K562 (cell line): ENCODE results near the gene ARHGEF7. TPM values are rescaled to one million over a fixed set of nuclear protein-coding genes. Genes with fewer than 3 reads are reported as not detected.

Source experiments
- ATAC-seq: fragments of 200-7000 bp; cut with Tn5 transposase; 3 replicates; pipeline ENCODE4 v1.9.1; 2020; ENCODE audit warnings: moderate library complexity
- BruUV-seq: library from RNA; stranded (reverse); fragments of 400-500 nt; replicated peaks from 2 replicates; lab custom pipeline; 2021; lab: Mats Ljungman, UMichigan
- CTCF ChIA-PET: fragments of 300-600 bp; formaldehyde crosslinking; extraction: SDS; loops from one replicate; lab custom pipeline; 2021; ENCODE audit warnings: low intra/inter-chr PET ratio; lab: Yijun Ruan, JAX
- POLR2A ChIA-PET: fragments of 300-600, 350-650 bp; sonication (Branson Sonifier 250); formaldehyde crosslinking; extraction: SDS; loops from one replicate; lab custom pipeline; 2021; ENCODE audit warnings: antibody characterized with exemption, inconsistent platforms; lab: Yijun Ruan, JAX
- DNase-seq, 4 experiments: peaks; one replicate each; pipeline versions ENCODE4 v3.0.0 to v3.0.0-alpha.2; 2011 to 2018; ENCODE audit warnings: low spot score in 3 of 4, mixed read lengths in 3 of 4; ENCODE audit errors: extremely low read depth in 1 of 4
- FAIRE-seq: peaks from 2 replicates; lab custom pipeline; 2011; peaks lifted over from hg19 to GRCh38; lab: Jason Lieb, UNC
- H2AFZ ChIP-seq: 2 replicates; pipeline ENCODE4 v1.6.0; 2011; ENCODE audit warnings: low read depth, low read length, control low read depth, inconsistent platforms
- H3K27ac ChIP-seq: fragments of 200-600 bp; 3 replicates; pipeline ENCODE4 v1.8.0; 2011; ENCODE audit warnings: low read depth, mild to moderate bottlenecking, control low read depth, inconsistent platforms, low read length, moderate library complexity, mixed read lengths; ENCODE audit errors: extremely low read depth
- H3K27me3 ChIP-seq, 2 experiments: fragments of 300-600 bp in 1 of 2; 2 replicates in 1 of 2; 3 replicates in 1 of 2; pipeline versions ENCODE4 v1.6.0 to v1.8.0; 2011; ENCODE audit warnings: inconsistent platforms in 2 of 2, low read length in 2 of 2, mild to moderate bottlenecking in 1 of 2, mixed read lengths in 1 of 2, moderate library complexity in 1 of 2; ENCODE audit not compliant: control insufficient read depth in 2 of 2, insufficient read depth in 2 of 2
- H3K36me3 ChIP-seq: fragments of 300-600 bp; 3 replicates; pipeline ENCODE4 v1.8.0; 2011; ENCODE audit warnings: mild to moderate bottlenecking, low read length, inconsistent platforms; ENCODE audit not compliant: control insufficient read depth, insufficient read depth
- H3K4me1 ChIP-seq, 2 experiments: fragments of 200-600 bp in 1 of 2; replicated peaks in 1 of 2; 2 replicates in 1 of 2; 3 replicates in 1 of 2; pipeline versions ENCODE4 v1.5.1 to v1.8.0; 2011; ENCODE audit warnings: inconsistent platforms in 2 of 2, low read length in 2 of 2, mild to moderate bottlenecking in 1 of 2, mixed read lengths in 1 of 2, moderate library complexity in 1 of 2; ENCODE audit not compliant: control insufficient read depth in 2 of 2, insufficient read depth in 2 of 2
- H3K4me2 ChIP-seq: 2 replicates; pipeline ENCODE4 v1.6.1; 2011; ENCODE audit warnings: low read length, control low read depth, inconsistent platforms, mixed read lengths; ENCODE audit not compliant: insufficient read depth
- H3K4me3 ChIP-seq: fragments of 200-600 bp; sonication (generic), shearing (Covaris generic); 2 replicates; pipeline ENCODE4 v1.5.1; 2016; ENCODE audit warnings: control low read depth, inconsistent platforms
- H3K79me2 ChIP-seq: fragments of 200-600 bp; 3 replicates; pipeline ENCODE4 v1.8.0; 2011; ENCODE audit warnings: low read length, inconsistent platforms; ENCODE audit not compliant: control insufficient read depth, insufficient read depth
- H3K9ac ChIP-seq, 2 experiments: 2 replicates each; pipeline versions ENCODE4 v1.6.0 to v1.6.1; 2011; ENCODE audit warnings: low read depth in 2 of 2, low read length in 2 of 2, control low read depth in 1 of 2, inconsistent platforms in 1 of 2, mild to moderate bottlenecking in 1 of 2, mixed read lengths in 1 of 2; ENCODE audit not compliant: insufficient read depth in 1 of 2
- H3K9me1 ChIP-seq: one replicate; pipeline ENCODE4 v1.6.0; 2011; ENCODE audit warnings: inconsistent platforms, mild to moderate bottlenecking, low read length, moderate library complexity; ENCODE audit not compliant: control insufficient read depth, insufficient read depth
- H3K9me3 ChIP-seq: replicated peaks from 2 replicates; pipeline ENCODE4 v1.5.1; 2011; ENCODE audit warnings: low read depth, low read length, inconsistent platforms; ENCODE audit not compliant: control insufficient read depth, insufficient read depth
- H4K20me1 ChIP-seq: replicated peaks from 2 replicates; pipeline ENCODE4 v1.6.1; 2011; ENCODE audit warnings: low read length, inconsistent platforms, mixed read lengths; ENCODE audit not compliant: control insufficient read depth, insufficient read depth
- BCOR ChIP-seq: fragments of 450-650 bp; IDR thresholded peaks from 2 replicates; pipeline ENCODE4 v1.6.1; 2016
- EWSR1 ChIP-seq: fragments of 450-650 bp; IDR thresholded peaks from 2 replicates; pipeline ENCODE4 v1.6.1; 2018; ENCODE audit warnings: borderline replicate concordance, mild to moderate bottlenecking, low read depth, moderate library complexity; ENCODE audit not compliant: partially characterized antibody
- FOXP1 ChIP-seq: sonication (generic); formaldehyde crosslinking; IDR thresholded peaks from 2 replicates; pipeline ENCODE4 v1.8.0; 2022; ENCODE audit warnings: mild to moderate bottlenecking, missing genetic modification reagents
- GTF2F1 ChIP-seq: IDR thresholded peaks from 2 replicates; pipeline ENCODE4 v1.6.1; 2011; ENCODE audit warnings: low read depth, low read length, improper control_type of control experiment
- HDAC2 ChIP-seq: fragments of 450-650 bp; IDR thresholded peaks from 2 replicates; pipeline ENCODE4 v1.6.1; 2016; ENCODE audit warnings: mild to moderate bottlenecking
- IFI16 ChIP-seq: fragments of 250-450 bp; sonication (Bioruptor Pico); IDR thresholded peaks from 2 replicates; pipeline ENCODE4 v2.1.2; 2022; ENCODE audit warnings: mild to moderate bottlenecking, inconsistent platforms
- MYNN ChIP-seq, 2 experiments: sonication (generic); formaldehyde crosslinking in 1 of 2; IDR thresholded peaks; 2 replicates each; pipeline versions ENCODE4 v1.5.0 to v1.6.1; 2016 to 2020; ENCODE audit warnings: antibody characterized with exemption in 1 of 2, missing genetic modification reagents in 1 of 2
- NFATC3 ChIP-seq: fragments of 450-650 bp; IDR thresholded peaks from 2 replicates; pipeline ENCODE4 v1.6.1; 2017; ENCODE audit warnings: mild to moderate bottlenecking
- PHF20 ChIP-seq: fragments of 450-650 bp; IDR thresholded peaks from 2 replicates; pipeline ENCODE4 v1.6.1; 2018; ENCODE audit not compliant: partially characterized antibody
- SIN3B ChIP-seq: fragments of 450-650 bp; IDR thresholded peaks from 2 replicates; pipeline ENCODE4 v1.6.1; 2017; ENCODE audit warnings: low read depth, mild to moderate bottlenecking, moderate library complexity
- SOX6 ChIP-seq: fragments of 450-650 bp; IDR thresholded peaks from 2 replicates; pipeline ENCODE4 v1.6.1; 2014; ENCODE audit warnings: mild to moderate bottlenecking
- ZNF436 ChIP-seq: fragments of 250-450, 450-650 bp; sonication (Bioruptor Pico); formaldehyde crosslinking; IDR thresholded peaks from 2 replicates; pipeline ENCODE4 v1.7.0; 2020; ENCODE audit warnings: mild to moderate bottlenecking
- ZNF76 ChIP-seq: fragments of 250-450 bp; sonication (Bioruptor Pico); IDR thresholded peaks from 2 replicates; pipeline ENCODE4 v1.4.0; 2020; ENCODE audit warnings: mild to moderate bottlenecking, moderate library complexity, borderline replicate concordance
- WGBS: fragments of 100-300 bp; shearing (Covaris generic); methylation state at CpG from one replicate; pipeline ENCODE4 v1.1.6; 2016; ENCODE audit warnings: low coverage, mixed read lengths; ENCODE audit not compliant: insufficient coverage; ENCODE audit errors: missing lambda C conversion rate; 5-methylcytosine and 5-hydroxymethylcytosine counted together
- in situ Hi-C: fragments of 300-500 bp; cut with MboI; formaldehyde crosslinking; loops from 4 replicates; pipeline ENCODE4 v1.15.0; 2018; ENCODE audit warnings: inconsistent platforms, mixed read lengths
- intact Hi-C: fragments of 100-400 bp; cut with micrococcal nuclease; formaldehyde crosslinking; loops from 2 replicates; pipeline ENCODE4 v1.14.2; 2022
- polyA plus RNA-seq, 8 experiments: library from polyadenylated mRNA; depleted of rRNA in 4 of 8; stranded (reverse) in 5 of 8; unstranded in 3 of 8; fragments of >200 nt; fragmentation: Nextera tagmentation in 2 of 8; fragmentation: Illumina TruSeq in 1 of 8; extraction: Ambion mirVana in 2 of 8; extraction: Trizol in 1 of 8; gene quantifications; 2 replicates each; pipeline versions ENCODE4 v1.2.1 to v1.2.3, GENCODE V29; 2011 to 2014; ENCODE audit warnings: inconsistent platforms in 1 of 8, missing spikeins in 1 of 8
- total RNA-seq, 7 experiments: library from RNA; depleted of rRNA in 6 of 7; stranded (reverse); fragments of >200 nt in 6 of 7; fragmentation: Illumina TruSeq in 2 of 7; extraction: Trizol in 2 of 7; gene quantifications; 2 replicates each; pipeline versions ENCODE4 v1.2.1 to v1.2.3, GENCODE V29; 2011 to 2021; ENCODE audit warnings: low replicate concordance in 1 of 7
- TF ChIP-seq, protein P1 (sequence below): fragments of 250-450 bp; sonication (Bioruptor Pico); IDR thresholded peaks from 2 replicates; pipeline ENCODE4 v1.5.1; 2021; ENCODE audit warnings: mild to moderate bottlenecking

Gene ARHGEF7
- total and polyA plus RNA-seq, 9 of the 15 experiments (the other 6 are each of a cell fraction or from before 2014, with no cell fraction given), result 2.1 to 26.8 (median 17.5) TPM

- intact Hi-C loops, result no loop called here
- no peak for FAIRE-seq
- CTCF ChIA-PET, result no interaction called here
Observed at GRCh38 chr13:111345682-111346081, 230.6 kb downstream of the ARHGEF7 start.

DNA sequence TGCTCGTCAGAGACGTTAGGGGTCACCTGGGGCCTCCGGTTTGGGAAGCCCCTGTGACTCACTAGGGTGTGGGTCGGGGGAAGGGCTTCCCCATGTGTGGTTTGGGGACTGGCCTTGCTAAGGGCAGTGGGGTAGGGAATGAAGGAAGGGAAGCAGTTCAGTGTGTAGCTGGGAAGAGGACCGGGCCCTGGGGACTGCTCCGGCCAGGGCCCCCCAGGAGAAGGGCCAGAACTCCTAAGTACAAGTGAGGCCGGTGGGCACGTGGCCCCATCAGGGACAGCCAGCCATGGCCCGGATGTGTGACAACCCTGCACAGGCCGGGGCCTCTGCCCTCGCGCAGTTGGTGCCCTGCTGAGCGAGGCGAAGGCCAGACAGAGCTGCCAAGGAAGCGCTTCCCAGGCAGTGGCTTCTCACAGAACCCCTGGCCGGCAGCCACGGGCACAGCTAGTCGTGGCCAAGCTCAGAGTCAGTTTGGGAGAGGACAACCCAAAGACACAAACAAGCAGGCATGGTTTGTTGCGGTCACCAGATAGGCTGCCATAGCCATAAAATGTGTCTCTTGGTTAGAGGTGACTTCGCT lies 231.1 kb downstream of the ARHGEF7 start:
- WGBS, result 1% methylated on average over 16 of the region's 20 CpGs
- Histone ChIP-seq H3K79me2 (no peaks in the 10 kb centered on the region), H3K9me3 (no peaks in the 10 kb centered on the region), H3K4me3 (no peak overlapping the region), H3K9me1 (no peaks in the 10 kb centered on the region), H2AFZ (no peak overlapping the region), H3K9ac (no peak overlapping the region), H3K4me2 (no peak overlapping the region), H3K36me3 (no peaks in the 10 kb centered on the region), H3K27ac (no peak overlapping the region), H4K20me1 (no peaks in the 10 kb centered on the region), H3K4me1 (no peaks in the 10 kb centered on the region; a peak in 1 of 5 replicates), H3K27me3 (peaks cover 3 to 56% of the 10 kb centered on the region in 2 experiments; a peak in 4 of 5 replicates)
- BruUV-seq, result no TSS peak
- intact Hi-C loops (no loop called here), in situ Hi-C loops (no loop called here)
- DNase-seq (no peak), FAIRE-seq (no peak), ATAC-seq (no peak)
- ChIA-PET POLR2A (no interaction called here), CTCF (no interaction called here)
- TF ChIP-seq FOXP1 (CRISPR knock-in tag) (no peak), HDAC2 (no peak), GTF2F1 (no peak)
- TF ChIP-seq, protein P1, sequence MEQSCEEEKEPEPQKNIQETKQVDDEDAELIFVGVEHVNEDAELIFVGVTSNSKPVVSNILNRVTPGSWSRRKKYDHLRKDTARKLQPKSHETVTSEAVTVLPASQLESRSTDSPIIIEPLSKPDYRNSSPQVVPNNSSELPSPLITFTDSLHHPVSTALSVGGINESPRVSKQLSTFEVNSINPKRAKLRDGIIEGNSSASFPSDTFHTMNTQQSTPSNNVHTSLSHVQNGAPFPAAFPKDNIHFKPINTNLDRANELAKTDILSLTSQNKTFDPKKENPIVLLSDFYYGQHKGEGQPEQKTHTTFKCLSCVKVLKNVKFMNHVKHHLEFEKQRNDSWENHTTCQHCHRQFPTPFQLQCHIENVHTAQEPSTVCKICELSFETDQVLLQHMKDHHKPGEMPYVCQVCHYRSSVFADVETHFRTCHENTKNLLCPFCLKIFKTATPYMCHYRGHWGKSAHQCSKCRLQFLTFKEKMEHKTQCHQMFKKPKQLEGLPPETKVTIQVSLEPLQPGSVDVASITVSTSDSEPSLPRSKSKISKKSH (CRISPR knock-in tag), result no peak

More at GRCh38 chr13:111345682-111346081, 230.6 kb downstream of the ARHGEF7 start:
- POLR2A ChIA-PET, result no interaction called here
- no peaks in the 10 kb centered on the region; a peak in 1 of 5 replicates for H3K4me1 ChIP-seq
- H3K79me2 ChIP-seq, result no peaks in the 10 kb centered on the region
- H3K4me2 ChIP-seq, result no peak overlapping the region
- no peaks in the 10 kb centered on the region for H4K20me1 ChIP-seq
- H3K4me3 ChIP-seq, result no peak overlapping the region
- BruUV-seq, result no TSS peak
- WGBS, result 2% methylated on average over 10 of the region's 11 CpGs
- H3K9me1 ChIP-seq, result no peaks in the 10 kb centered on the region
- H3K27me3 ChIP-seq, result peaks cover 3 to 56% of the 10 kb centered on the region in 2 experiments; a peak in 4 of 5 replicates
- DNase-seq, result no peak
- H3K27ac ChIP-seq, result no peak overlapping the region
- TF ChIP-seq MYNN (IDR thresholded peaks at IDR 0.05) (no peak), MYNN (CRISPR knock-in tag; IDR thresholded peaks at IDR 0.05) (no peak), BCOR (no peak), SOX6 (no peak), EWSR1 (no peak), ZNF436 (no peak), NFATC3 (no peak), ZNF76 (CRISPR knock-in tag) (no peak), PHF20 (no peak), SIN3B (no peak), IFI16 (CRISPR knock-in tag) (no peak)
- TF ChIP-seq, all 486 proteins: peak for 0
- Histone ChIP-seq H3K36me3 (no peaks in the 10 kb centered on the region), H3K9ac (no peak overlapping the region), H3K9me3 (no peaks in the 10 kb centered on the region), H2AFZ (no peak overlapping the region)
- no peak for ATAC-seq
- in situ Hi-C loops, result no loop called here
